Thymus (tissue), 11 donors: Measurements from ENCODE around the gene NBAS. TPM values are rescaled to one million over a fixed set of nuclear protein-coding genes. Genes with fewer than 3 reads are reported as not detected.

Experiments used
- DNase-seq, 9 donors: peaks; one replicate each; pipeline ENCODE4 v3.0.0-alpha.2; 2013; ENCODE audit warnings: low spot score in 9 of 9, low read depth in 6 of 9, missing footprints in 1 of 9
- H3K27ac ChIP-seq, 2 donors: one replicate each; pipeline ENCODE4 v1.5.1; 2013; ENCODE audit warnings: control low read depth in 1 of 2, low read depth in 1 of 2, low read length in 1 of 2, mild to moderate bottlenecking in 1 of 2, moderate library complexity in 1 of 2
- H3K27me3 ChIP-seq, 2 donors: one replicate each; pipeline ENCODE4 v1.5.1; 2013; ENCODE audit warnings: low read length in 1 of 2; ENCODE audit not compliant: control insufficient read depth in 2 of 2, insufficient read depth in 1 of 2
- H3K36me3 ChIP-seq, 2 donors: one replicate each; pipeline ENCODE4 v1.5.1; 2013; ENCODE audit warnings: low read length in 1 of 2, mild to moderate bottlenecking in 1 of 2, moderate library complexity in 1 of 2; ENCODE audit not compliant: control insufficient read depth in 2 of 2, insufficient read depth in 2 of 2
- H3K4me1 ChIP-seq, 2 donors: one replicate each; pipeline ENCODE4 v1.5.1; 2013; ENCODE audit warnings: low read length in 2 of 2; ENCODE audit not compliant: control insufficient read depth in 2 of 2, insufficient read depth in 2 of 2
- H3K4me3 ChIP-seq, 2 donors: one replicate each; pipeline ENCODE4 v1.5.1; 2013; ENCODE audit warnings: low read length in 2 of 2, control low read depth in 1 of 2, mild to moderate bottlenecking in 1 of 2
- H3K9me3 ChIP-seq, 2 donors: one replicate each; pipeline ENCODE4 v1.5.1; 2013; ENCODE audit warnings: low read length in 1 of 2, mild to moderate bottlenecking in 1 of 2; ENCODE audit not compliant: control insufficient read depth in 2 of 2, insufficient read depth in 1 of 2
- WGBS: extraction: QIAGEN DNeasy Blood & Tissue Kit; methylation state at CpG from one replicate; pipeline ENCODE4 v1.1.7; 2013; 5-methylcytosine and 5-hydroxymethylcytosine counted together
- polyA plus RNA-seq: library from polyadenylated mRNA; stranded (reverse); fragments of 200-250 nt; gene quantifications from one replicate; pipeline ENCODE4 v1.2.3, GENCODE V29; 2013
- total RNA-seq: library from RNA; stranded (reverse); fragments of 120-200 nt; gene quantifications from one replicate; pipeline ENCODE4 v1.2.4, GENCODE V29; 2013
- donor health status: healthy.

Gene NBAS
- total and polyA plus RNA-seq, 2 donors = 31.4 to 36.9 TPM

GRCh38 chr2:15184491-15184890 is 376.6 kb downstream of the NBAS start:
- no peaks in the 10 kb centered on the region for H3K9me3 ChIP-seq
- no peak overlapping the region for H3K27ac ChIP-seq
- no peak overlapping the region for H3K4me3 ChIP-seq
- H3K4me1 ChIP-seq = no peaks in the 10 kb centered on the region
- no peaks in the 10 kb centered on the region for H3K27me3 ChIP-seq
- peaks cover 6 to 10% of the 10 kb centered on the region in 2 donors for H3K36me3 ChIP-seq
- 98% methylated on average over 5 of the region's 5 CpGs for WGBS
- DNase-seq = no peak

GRCh38 chr2:15182275-15182674 is 378.9 kb downstream of the NBAS start:
- 99% methylated on average over 5 of the region's 5 CpGs for WGBS
- Histone ChIP-seq H3K27me3 (no peaks in the 10 kb centered on the region), H3K4me3 (no peak overlapping the region), H3K9me3 (no peaks in the 10 kb centered on the region), H3K27ac (no peak overlapping the region), H3K4me1 (peaks cover 0 to 2% of the 10 kb centered on the region in 2 donors), H3K36me3 (peaks cover 3 to 6% of the 10 kb centered on the region in 2 donors)
- DNase-seq = no peak

- Histone ChIP-seq H3K9me3 (no peaks in the 10 kb centered on the region), H3K27me3 (no peaks in the 10 kb centered on the region), H3K4me3 (no peak overlapping the region), H3K36me3 (peaks cover under 1 to 3% of the 10 kb centered on the region in 2 donors), H3K27ac (no peak overlapping the region), H3K4me1 (peaks cover 0 to 2% of the 10 kb centered on the region in 2 donors)
- no peak for DNase-seq
- WGBS = 96% methylated on average over 5 of the region's 5 CpGs
These were observed 379.9 kb downstream of the NBAS start for GRCh38 chr2:15181092-15181745.

GRCh38 chr2:15180379-15180778 is 380.8 kb downstream of the NBAS start:
- WGBS = 99% methylated on average over 9 of the region's 9 CpGs
- no peaks in the 10 kb centered on the region for H3K9me3 ChIP-seq
- no peaks in the 10 kb centered on the region for H3K27me3 ChIP-seq
- H3K4me3 ChIP-seq = no peak overlapping the region
- no peak overlapping the region for H3K27ac ChIP-seq
- H3K4me1 ChIP-seq = peaks cover 0 to 2% of the 10 kb centered on the region in 2 donors
- H3K36me3 ChIP-seq = peaks cover 0 to 3% of the 10 kb centered on the region in 2 donors
- no peak for DNase-seq

- H3K27ac ChIP-seq = no peak overlapping the region
These were observed 382.2 kb downstream of the NBAS start for GRCh38 chr2:15178946-15179345.

GRCh38 chr2:15177103-15177502 is 384.0 kb downstream of the NBAS start:
- H3K27me3 ChIP-seq = no peaks in the 10 kb centered on the region
- H3K4me1 ChIP-seq = peaks cover 0 to 2% of the 10 kb centered on the region in 2 donors
- no peak overlapping the region for H3K4me3 ChIP-seq
- DNase-seq = peak in 7 of 9 donors; percentile 12 to 80 (median 49)
- no peaks in the 10 kb centered on the region for H3K9me3 ChIP-seq
- H3K36me3 ChIP-seq = no peaks in the 10 kb centered on the region
- no peak overlapping the region for H3K27ac ChIP-seq
- 17% methylated on average over 6 of the region's 6 CpGs for WGBS

More at GRCh38 chr2:15178946-15179345, 382.2 kb downstream of the NBAS start:
- WGBS = 97% methylated on average over 14 of the region's 14 CpGs
- H3K9me3 ChIP-seq = no peaks in the 10 kb centered on the region
- no peak for DNase-seq
- no peaks in the 10 kb centered on the region for H3K36me3 ChIP-seq
- no peak overlapping the region for H3K4me3 ChIP-seq
- H3K27me3 ChIP-seq = no peaks in the 10 kb centered on the region
- H3K4me1 ChIP-seq = peaks cover 0 to 2% of the 10 kb centered on the region in 2 donors

- WGBS = 91% methylated on average over 1 of the region's 1 CpG
These were observed 384.5 kb downstream of the NBAS start for GRCh38 chr2:15176604-15177003.

GRCh38 chr2:15174567-15174966 is 386.6 kb downstream of the NBAS start:
- no peaks in the 10 kb centered on the region for H3K27me3 ChIP-seq
- H3K4me1 ChIP-seq = peaks cover 0 to 2% of the 10 kb centered on the region in 2 donors
- WGBS = 100% methylated on average over 2 of the region's 2 CpGs
- no peak for DNase-seq
- H3K4me3 ChIP-seq = no peak overlapping the region
- H3K36me3 ChIP-seq = no peaks in the 10 kb centered on the region
- H3K27ac ChIP-seq = no peak overlapping the region
- H3K9me3 ChIP-seq = no peaks in the 10 kb centered on the region

More at GRCh38 chr2:15176604-15177003, 384.5 kb downstream of the NBAS start:
- no peak for DNase-seq
- no peaks in the 10 kb centered on the region for H3K36me3 ChIP-seq
- H3K27me3 ChIP-seq = no peaks in the 10 kb centered on the region
- no peaks in the 10 kb centered on the region for H3K9me3 ChIP-seq
- no peak overlapping the region for H3K27ac ChIP-seq
- no peak overlapping the region for H3K4me3 ChIP-seq
- H3K4me1 ChIP-seq = peaks cover 0 to 2% of the 10 kb centered on the region in 2 donors

GRCh38 chr2:15173501-15173900 is 387.6 kb downstream of the NBAS start:
- WGBS = 97% methylated on average over 8 of the region's 8 CpGs
- Histone ChIP-seq H3K4me3 (no peak overlapping the region), H3K36me3 (no peaks in the 10 kb centered on the region)

More at GRCh38 chr2:15173501-15173900, 387.6 kb downstream of the NBAS start:
- H3K4me1 ChIP-seq = peaks cover 0 to 2% of the 10 kb centered on the region in 2 donors
- no peaks in the 10 kb centered on the region for H3K27me3 ChIP-seq
- no peaks in the 10 kb centered on the region for H3K9me3 ChIP-seq
- no peak for DNase-seq
- H3K27ac ChIP-seq = no peak overlapping the region
